ENCODE measurements around the gene DEDD. TPM values are rescaled to one million over a fixed set of nuclear protein-coding genes. Genes with fewer than 3 reads are reported as not detected.

DEDD gene
- total and polyA plus RNA-seq, 2 experiments from 2014 or later: 28.1 to 35.5 TPM

DNA sequence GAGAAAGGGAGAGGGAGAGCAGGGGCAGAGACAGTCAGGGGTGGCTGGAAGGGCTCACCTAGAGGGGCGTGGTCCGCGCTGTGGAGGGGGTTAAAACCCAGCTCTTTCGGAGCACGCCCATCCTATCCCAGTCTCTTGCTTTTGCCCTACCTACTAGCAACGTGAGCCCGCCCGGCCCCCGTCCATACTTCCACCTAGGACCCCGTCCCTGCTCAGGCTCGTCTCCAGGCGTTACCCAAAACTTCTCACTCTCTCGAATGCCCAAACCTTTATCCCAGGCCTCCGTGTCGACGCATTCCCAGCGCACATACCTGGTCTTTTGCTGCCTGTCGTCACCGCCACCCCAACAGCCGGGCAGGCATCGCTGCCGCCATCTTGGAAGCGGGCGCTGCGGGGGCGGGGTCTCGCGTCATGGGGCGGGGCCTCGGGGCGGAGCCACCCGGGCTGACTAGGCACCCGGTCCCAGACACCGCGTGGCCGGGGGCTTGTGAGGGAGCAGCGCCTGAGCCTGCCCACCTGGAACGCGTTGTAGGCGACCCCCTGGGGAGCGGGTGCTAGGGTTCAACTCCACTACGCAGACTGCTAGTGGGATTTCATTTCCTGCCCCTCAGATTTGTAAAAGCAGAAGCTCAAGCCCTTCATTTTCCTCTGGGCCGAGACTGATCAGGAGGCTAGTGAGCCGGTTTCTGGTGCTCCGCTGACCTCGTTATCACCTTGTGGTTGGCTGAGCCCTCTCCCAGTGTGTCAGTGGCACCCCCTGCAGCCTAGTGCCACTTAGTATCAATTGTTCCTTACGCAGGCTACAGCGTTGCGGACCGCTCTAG lies 44.9 kb upstream of the DEDD start, which contains the start of gene B4GALT3:
Gene B4GALT3, minus strand, starts transcription at position 396 of the 824 bp plus-strand sequence. CDS start 1,447 bp downstream, outside the sequence.
- H3K27me3 ChIP-seq: no peaks in the 10 kb centered on the region

GRCh38 chr1:161176468-161177111 lies 44.1 kb upstream of the DEDD start:
- no peaks in the 10 kb centered on the region for H3K4me1 ChIP-seq (ENCODE audit: low read depth)
- no peaks in the 10 kb centered on the region for H3K27me3 ChIP-seq
- TF ChIP-seq CTCF (IDR thresholded peaks at IDR 0.05; ENCODE audit: low read depth, low read length): no peak
- H3K36me3 ChIP-seq: peaks cover 23% of the 10 kb centered on the region
- H3K27ac ChIP-seq: peak overlapping the region; percentile 44
- H3K9me3 ChIP-seq (ENCODE audit: low read depth): no peaks in the 10 kb centered on the region
- DNase-seq (ENCODE audit: low read depth in 1 of 2, low spot score in 1 of 2): no peak
- peak overlapping the region; percentile 61 for H3K4me3 ChIP-seq

More for the DNA sequence above, 44.9 kb upstream of the DEDD start, which contains the start of gene B4GALT3:
- Histone ChIP-seq H3K4me1 (ENCODE audit: low read depth) (no peaks in the 10 kb centered on the region), H3K36me3 (peaks cover 21% of the 10 kb centered on the region), H3K4me3 (peak within 1 kb of the TSS; percentile 61), H3K27ac (peak within 1 kb of the TSS; percentile 44), H3K9me3 (ENCODE audit: low read depth) (no peaks in the 10 kb centered on the region)
- peak; percentile 84 to 92 for DNase-seq (ENCODE audit: low read depth in 1 of 2, low spot score in 1 of 2)
- TF ChIP-seq CTCF (IDR thresholded peaks at IDR 0.05; ENCODE audit: low read depth, low read length): no peak

- H3K4me3 ChIP-seq: no peak overlapping the region
- TF ChIP-seq CTCF (IDR thresholded peaks at IDR 0.05; ENCODE audit: low read depth, low read length): no peak
Observed at GRCh38 chr1:161175771-161176453, 43.4 kb upstream of the DEDD start.

DNA sequence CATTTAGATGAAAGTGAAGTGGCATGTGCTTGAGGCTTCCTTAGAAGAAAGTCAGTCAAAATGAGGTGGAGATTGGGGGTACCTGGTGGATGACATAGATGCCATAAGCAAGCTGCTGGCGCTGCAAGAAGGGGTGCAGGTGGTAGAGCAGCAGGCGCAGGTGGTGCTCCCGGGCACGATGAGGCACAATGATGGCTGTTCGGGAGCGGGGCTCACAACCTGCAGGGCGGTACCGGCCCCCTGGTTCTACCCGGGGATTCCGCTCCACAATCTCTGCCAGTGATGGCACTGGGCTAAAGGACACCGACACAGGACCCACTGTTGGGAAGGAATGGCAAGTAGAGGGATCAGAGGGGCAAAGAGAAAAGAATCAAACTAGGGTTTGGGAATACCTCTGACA lies 42.4 kb upstream of the DEDD start:
- no peaks in the 10 kb centered on the region for H3K27me3 ChIP-seq
- no peaks in the 10 kb centered on the region for H3K4me1 ChIP-seq (ENCODE audit: low read depth)
- no peak overlapping the region for H3K27ac ChIP-seq
- no peak overlapping the region for H3K4me3 ChIP-seq
- DNase-seq (ENCODE audit: low read depth in 1 of 2, low spot score in 1 of 2): no peak
- no peak for TF ChIP-seq CTCF (IDR thresholded peaks at IDR 0.05; ENCODE audit: low read depth, low read length)
- peaks cover 37% of the 10 kb centered on the region for H3K36me3 ChIP-seq
- no peaks in the 10 kb centered on the region for H3K9me3 ChIP-seq (ENCODE audit: low read depth)

More at GRCh38 chr1:161175771-161176453, 43.4 kb upstream of the DEDD start:
- Histone ChIP-seq H3K27me3 (no peaks in the 10 kb centered on the region), H3K36me3 (peaks cover 29% of the 10 kb centered on the region), H3K27ac (no peak overlapping the region), H3K9me3 (ENCODE audit: low read depth) (no peaks in the 10 kb centered on the region), H3K4me1 (ENCODE audit: low read depth) (no peaks in the 10 kb centered on the region)
- DNase-seq (ENCODE audit: low read depth in 1 of 2, low spot score in 1 of 2): no peak

GRCh38 chr1:161173711-161174110 lies 41.2 kb upstream of the DEDD start:
- no peaks in the 10 kb centered on the region for H3K9me3 ChIP-seq (ENCODE audit: low read depth)
- no peak for DNase-seq (ENCODE audit: low read depth in 1 of 2, low spot score in 1 of 2)
- TF ChIP-seq CTCF (IDR thresholded peaks at IDR 0.05; ENCODE audit: low read depth, low read length): no peak
- H3K36me3 ChIP-seq: peaks cover 37% of the 10 kb centered on the region
- no peaks in the 10 kb centered on the region for H3K4me1 ChIP-seq (ENCODE audit: low read depth)
- H3K4me3 ChIP-seq: no peak overlapping the region
- no peak overlapping the region for H3K27ac ChIP-seq
- H3K27me3 ChIP-seq: no peaks in the 10 kb centered on the region

All from cardiac muscle cell (in vitro differentiated cells and primary cell).